Measurements from ENCODE around the gene XG. TPM values are rescaled to one million over a fixed set of nuclear protein-coding genes. Genes with fewer than 3 reads are reported as not detected.
A peak's percentile ranks its signal among the peaks of the same experiment; 100 is the strongest.

Gene XG
- total RNA-seq, 1 donor from 2014 or later: 1.2 TPM

- Mint-ChIP-seq H3K27ac (no peak within 1 kb of the TSS), H3K9me3 (no peaks in the 10 kb centered on the region), H3K4me3 (peak within 1 kb of the TSS; percentile 68), H3K27me3 (ENCODE audit: low read depth) (no peaks in the 10 kb centered on the region), H3K36me3 (peaks cover 12% of the 10 kb centered on the region), H3K4me1 (peaks cover 20% of the 10 kb centered on the region)
- DNase-seq (ENCODE audit: low spot score in 2 of 2, unreplicated experiment in 2 of 2): peak; percentile 44 to 62
- no peak for TF ChIP-seq CTCF (IDR thresholded peaks at IDR 0.05; ENCODE audit: unreplicated experiment)
Measured at GRCh38 chrX:2828344-2828958, 76.6 kb downstream of the XG start, which contains the start of gene GYG2. TSS of gene GYG2 (plus strand) at chrX:2828930. CDS start at chrX:2830189, 1,259 bp downstream.

- no peak for TF ChIP-seq CTCF (IDR thresholded peaks at IDR 0.05; ENCODE audit: unreplicated experiment)
- peak overlapping the region; percentile 68 for H3K4me3 Mint-ChIP-seq
- peaks cover 13% of the 10 kb centered on the region for H3K36me3 Mint-ChIP-seq
- no peak overlapping the region for H3K27ac Mint-ChIP-seq
- peaks cover 22% of the 10 kb centered on the region for H3K4me1 Mint-ChIP-seq
- peak in 1 of 2 experiments; percentile 54 for DNase-seq (ENCODE audit: low spot score in 2 of 2, unreplicated experiment in 2 of 2)
- no peaks in the 10 kb centered on the region for H3K27me3 Mint-ChIP-seq (ENCODE audit: low read depth)
- H3K9me3 Mint-ChIP-seq: no peaks in the 10 kb centered on the region
Measured at GRCh38 chrX:2828959-2829411, 77.1 kb downstream of the XG start.

GRCh38 chrX:2829469-2830246, 77.8 kb downstream of the XG start:
- Mint-ChIP-seq H3K27me3 (ENCODE audit: low read depth) (no peaks in the 10 kb centered on the region), H3K4me3 (peak overlapping the region; percentile 68), H3K4me1 (peaks cover 23% of the 10 kb centered on the region), H3K27ac (no peak overlapping the region), H3K36me3 (peaks cover 20% of the 10 kb centered on the region), H3K9me3 (no peaks in the 10 kb centered on the region)
- no peak for TF ChIP-seq CTCF (IDR thresholded peaks at IDR 0.05; ENCODE audit: unreplicated experiment)
- no peak for DNase-seq (ENCODE audit: low spot score in 2 of 2, unreplicated experiment in 2 of 2)

- peaks cover 23% of the 10 kb centered on the region for H3K4me1 Mint-ChIP-seq
- no peaks in the 10 kb centered on the region for H3K27me3 Mint-ChIP-seq (ENCODE audit: low read depth)
- no peak for DNase-seq (ENCODE audit: low spot score in 2 of 2, unreplicated experiment in 2 of 2)
- peak overlapping the region; percentile 44 for H3K4me3 Mint-ChIP-seq
- H3K27ac Mint-ChIP-seq: peak overlapping the region; percentile 21
- peaks cover 39% of the 10 kb centered on the region for H3K36me3 Mint-ChIP-seq
- no peak for TF ChIP-seq CTCF (IDR thresholded peaks at IDR 0.05; ENCODE audit: unreplicated experiment)
- H3K9me3 Mint-ChIP-seq: peaks cover 7% of the 10 kb centered on the region
Measured at GRCh38 chrX:2831471-2832228, 79.8 kb downstream of the XG start.

- H3K4me1 Mint-ChIP-seq: peaks cover 5% of the 10 kb centered on the region
- no peak overlapping the region for H3K4me3 Mint-ChIP-seq
- TF ChIP-seq CTCF (IDR thresholded peaks at IDR 0.05; ENCODE audit: unreplicated experiment): no peak
- peaks cover 47% of the 10 kb centered on the region for H3K9me3 Mint-ChIP-seq
- H3K36me3 Mint-ChIP-seq: peaks cover 77% of the 10 kb centered on the region
- no peaks in the 10 kb centered on the region for H3K27me3 Mint-ChIP-seq (ENCODE audit: low read depth)
- no peak overlapping the region for H3K27ac Mint-ChIP-seq
- no peak for DNase-seq (ENCODE audit: low spot score in 2 of 2, unreplicated experiment in 2 of 2)
Measured at GRCh38 chrX:2837961-2838360, 86.1 kb downstream of the XG start.
